ENCODE data around the gene SBF1. TPM values are rescaled to one million over a fixed set of nuclear protein-coding genes. Genes with fewer than 3 reads are reported as not detected.
"Not testable (repeated sequence)": the region's sequence is repeated elsewhere in the genome, so short reads cannot be mapped to it uniquely, and the experiment has no call there.

Gene SBF1
- polyA plus RNA-seq, 1 donor from 2014 or later, result 58.9 TPM

DNA sequence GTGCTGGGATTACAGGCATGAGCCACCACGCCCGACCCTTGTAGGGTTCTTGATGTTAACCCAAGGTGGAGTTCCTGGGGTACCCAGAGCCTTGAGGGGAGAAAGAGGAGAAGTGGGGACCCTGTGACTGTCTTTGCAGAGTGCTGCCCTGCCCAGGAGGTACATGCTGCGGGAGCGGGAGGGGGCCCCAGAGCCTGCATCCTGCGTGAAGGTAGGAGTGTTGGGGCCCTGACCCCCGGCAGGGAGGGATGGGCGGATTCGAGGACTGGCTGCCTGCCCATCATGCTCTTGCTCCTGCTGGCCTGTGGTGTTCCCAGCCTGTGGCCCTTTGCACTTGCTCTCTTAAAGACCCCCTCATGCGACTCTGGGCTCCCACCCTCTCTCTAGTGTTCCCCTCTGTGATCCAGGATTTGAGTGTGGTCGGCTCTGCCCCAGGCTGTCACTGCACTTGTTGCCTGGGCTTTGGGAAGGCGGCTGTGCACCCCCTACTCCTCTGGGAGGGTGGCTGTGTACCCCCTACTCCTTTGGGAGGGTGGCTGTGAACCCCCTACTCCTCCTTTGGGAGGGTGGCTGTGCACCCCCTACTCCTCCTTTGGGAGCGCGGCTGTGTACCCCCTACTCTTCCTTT is 46.1 kb upstream of the SBF1 start:
- no peak overlapping the region for H3K4me2 ChIP-seq (ENCODE audit: low read length)
- no peaks in the 10 kb centered on the region for H4K20me1 ChIP-seq (ENCODE audit: insufficient read depth)
- no peak overlapping the region for H3K4me3 ChIP-seq (ENCODE audit: low read length)
- no peaks in the 10 kb centered on the region for H3F3A ChIP-seq (ENCODE audit: insufficient read depth, low read length, poor library complexity, severe bottlenecking)
- no peak overlapping the region for H3K9ac ChIP-seq (ENCODE audit: low read length)
- no peak overlapping the region for H2AFZ ChIP-seq (ENCODE audit: low read depth, low read length)
- H3K36me3 ChIP-seq (ENCODE audit: insufficient read depth, low read length), result no peaks in the 10 kb centered on the region
- H3K27me3 ChIP-seq (ENCODE audit: insufficient read depth, low read depth, low read length), result no peaks in the 10 kb centered on the region
- no peaks in the 10 kb centered on the region for H3K9me3 ChIP-seq (ENCODE audit: low read length)
- H3K79me2 ChIP-seq (replicated peaks; ENCODE audit: insufficient read depth, low read length), result no peaks in the 10 kb centered on the region
- no peak overlapping the region for H3K27ac ChIP-seq (ENCODE audit: low read length)
- no peaks in the 10 kb centered on the region for H3K9me2 ChIP-seq (ENCODE audit: insufficient read depth, low read length)
- TF ChIP-seq EP300 (conservative IDR thresholded peaks at IDR 0.05; ENCODE audit: poor library complexity, severe bottlenecking) (no peak), POLR2AphosphoS5 (IDR thresholded peaks at IDR 0.05) (no peak), EZH2 (IDR thresholded peaks at IDR 0.05; ENCODE audit: borderline replicate concordance, insufficient read depth, low read length, poor library complexity, severe bottlenecking) (no peak), TAF1 (IDR thresholded peaks at IDR 0.05; ENCODE audit: low read depth) (no peak), MXI1 (conservative IDR thresholded peaks at IDR 0.05; ENCODE audit: poor library complexity, severe bottlenecking) (no peak)

DNA sequence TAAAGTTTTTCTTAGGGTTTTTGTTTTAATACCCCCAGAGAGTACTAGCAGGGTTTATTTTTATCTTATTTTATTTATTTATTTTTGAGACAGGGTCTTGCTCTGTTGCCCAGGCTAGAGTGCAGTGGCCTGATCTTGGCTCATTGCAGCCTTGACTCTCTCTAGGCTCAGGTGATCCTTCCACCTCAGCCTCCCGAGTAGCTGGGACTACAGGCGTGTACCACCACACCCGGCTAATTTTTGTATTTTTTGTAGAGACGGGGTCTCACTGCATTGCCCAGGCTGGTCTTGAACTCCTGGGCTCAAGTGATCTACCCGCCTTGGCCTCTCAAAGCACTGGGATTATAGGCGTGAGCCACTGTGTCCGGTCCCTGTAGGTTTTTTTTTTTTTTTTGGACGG is 45.3 kb upstream of the SBF1 start:
- not testable (repeated sequence) for H3K27ac ChIP-seq (ENCODE audit: low read length); H3F3A ChIP-seq (ENCODE audit: insufficient read depth, low read length, poor library complexity, severe bottlenecking); H3K36me3 ChIP-seq (ENCODE audit: insufficient read depth, low read length); H3K4me2 ChIP-seq (ENCODE audit: low read length); H3K9ac ChIP-seq (ENCODE audit: low read length); H2AFZ ChIP-seq (ENCODE audit: low read depth, low read length); H3K9me2 ChIP-seq (ENCODE audit: insufficient read depth, low read length); H3K9me3 ChIP-seq (ENCODE audit: low read length); H3K4me3 ChIP-seq (ENCODE audit: low read length); H3K79me2 ChIP-seq (replicated peaks; ENCODE audit: insufficient read depth, low read length); H4K20me1 ChIP-seq (ENCODE audit: insufficient read depth); H3K27me3 ChIP-seq (ENCODE audit: insufficient read depth, low read depth, low read length)

DNA sequence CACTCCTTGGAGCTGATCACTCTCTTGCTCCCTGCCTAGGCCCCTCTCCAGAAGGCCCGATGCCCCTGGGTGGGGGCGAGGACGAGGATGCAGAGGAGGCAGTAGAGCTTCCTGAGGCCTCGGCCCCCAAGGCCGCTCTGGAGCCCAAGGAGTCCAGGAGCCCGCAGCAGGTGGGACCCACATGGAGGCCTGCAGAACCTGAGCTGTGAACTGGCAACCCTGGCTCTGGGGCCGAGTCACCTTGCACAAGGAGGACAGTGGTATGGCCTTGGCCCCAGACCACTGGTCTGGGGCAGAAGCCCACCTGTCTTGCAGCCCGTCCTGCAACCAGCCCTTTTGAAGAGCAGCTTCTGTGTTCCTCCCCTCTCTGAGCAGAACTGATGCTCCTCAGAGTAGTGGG is 44.3 kb upstream of the SBF1 start:
- no peak overlapping the region for H3K4me3 ChIP-seq (ENCODE audit: low read length)
- H3K27me3 ChIP-seq (ENCODE audit: insufficient read depth, low read depth, low read length), result no peaks in the 10 kb centered on the region
- no peak overlapping the region for H3K27ac ChIP-seq (ENCODE audit: low read length)
- H3K79me2 ChIP-seq (replicated peaks; ENCODE audit: insufficient read depth, low read length), result no peaks in the 10 kb centered on the region
- no peaks in the 10 kb centered on the region for H4K20me1 ChIP-seq (ENCODE audit: insufficient read depth)
- H3K9me2 ChIP-seq (ENCODE audit: insufficient read depth, low read length), result no peaks in the 10 kb centered on the region
- no peaks in the 10 kb centered on the region for H3K9me3 ChIP-seq (ENCODE audit: low read length)
- H3F3A ChIP-seq (ENCODE audit: insufficient read depth, low read length, poor library complexity, severe bottlenecking), result no peaks in the 10 kb centered on the region
- no peak overlapping the region for H3K9ac ChIP-seq (ENCODE audit: low read length)
- no peaks in the 10 kb centered on the region for H3K36me3 ChIP-seq (ENCODE audit: insufficient read depth, low read length)
- TF ChIP-seq, protein P1, sequence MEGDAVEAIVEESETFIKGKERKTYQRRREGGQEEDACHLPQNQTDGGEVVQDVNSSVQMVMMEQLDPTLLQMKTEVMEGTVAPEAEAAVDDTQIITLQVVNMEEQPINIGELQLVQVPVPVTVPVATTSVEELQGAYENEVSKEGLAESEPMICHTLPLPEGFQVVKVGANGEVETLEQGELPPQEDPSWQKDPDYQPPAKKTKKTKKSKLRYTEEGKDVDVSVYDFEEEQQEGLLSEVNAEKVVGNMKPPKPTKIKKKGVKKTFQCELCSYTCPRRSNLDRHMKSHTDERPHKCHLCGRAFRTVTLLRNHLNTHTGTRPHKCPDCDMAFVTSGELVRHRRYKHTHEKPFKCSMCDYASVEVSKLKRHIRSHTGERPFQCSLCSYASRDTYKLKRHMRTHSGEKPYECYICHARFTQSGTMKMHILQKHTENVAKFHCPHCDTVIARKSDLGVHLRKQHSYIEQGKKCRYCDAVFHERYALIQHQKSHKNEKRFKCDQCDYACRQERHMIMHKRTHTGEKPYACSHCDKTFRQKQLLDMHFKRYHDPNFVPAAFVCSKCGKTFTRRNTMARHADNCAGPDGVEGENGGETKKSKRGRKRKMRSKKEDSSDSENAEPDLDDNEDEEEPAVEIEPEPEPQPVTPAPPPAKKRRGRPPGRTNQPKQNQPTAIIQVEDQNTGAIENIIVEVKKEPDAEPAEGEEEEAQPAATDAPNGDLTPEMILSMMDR (IDR thresholded peaks at IDR 0.05; ENCODE audit: poor library complexity, severe bottlenecking), result no peak
- TF ChIP-seq RAD21 (conservative IDR thresholded peaks at IDR 0.05), result no peak
- no peak for TF ChIP-seq SMC3 (conservative IDR thresholded peaks at IDR 0.05; ENCODE audit: poor library complexity)
- TF ChIP-seq, protein P2, sequence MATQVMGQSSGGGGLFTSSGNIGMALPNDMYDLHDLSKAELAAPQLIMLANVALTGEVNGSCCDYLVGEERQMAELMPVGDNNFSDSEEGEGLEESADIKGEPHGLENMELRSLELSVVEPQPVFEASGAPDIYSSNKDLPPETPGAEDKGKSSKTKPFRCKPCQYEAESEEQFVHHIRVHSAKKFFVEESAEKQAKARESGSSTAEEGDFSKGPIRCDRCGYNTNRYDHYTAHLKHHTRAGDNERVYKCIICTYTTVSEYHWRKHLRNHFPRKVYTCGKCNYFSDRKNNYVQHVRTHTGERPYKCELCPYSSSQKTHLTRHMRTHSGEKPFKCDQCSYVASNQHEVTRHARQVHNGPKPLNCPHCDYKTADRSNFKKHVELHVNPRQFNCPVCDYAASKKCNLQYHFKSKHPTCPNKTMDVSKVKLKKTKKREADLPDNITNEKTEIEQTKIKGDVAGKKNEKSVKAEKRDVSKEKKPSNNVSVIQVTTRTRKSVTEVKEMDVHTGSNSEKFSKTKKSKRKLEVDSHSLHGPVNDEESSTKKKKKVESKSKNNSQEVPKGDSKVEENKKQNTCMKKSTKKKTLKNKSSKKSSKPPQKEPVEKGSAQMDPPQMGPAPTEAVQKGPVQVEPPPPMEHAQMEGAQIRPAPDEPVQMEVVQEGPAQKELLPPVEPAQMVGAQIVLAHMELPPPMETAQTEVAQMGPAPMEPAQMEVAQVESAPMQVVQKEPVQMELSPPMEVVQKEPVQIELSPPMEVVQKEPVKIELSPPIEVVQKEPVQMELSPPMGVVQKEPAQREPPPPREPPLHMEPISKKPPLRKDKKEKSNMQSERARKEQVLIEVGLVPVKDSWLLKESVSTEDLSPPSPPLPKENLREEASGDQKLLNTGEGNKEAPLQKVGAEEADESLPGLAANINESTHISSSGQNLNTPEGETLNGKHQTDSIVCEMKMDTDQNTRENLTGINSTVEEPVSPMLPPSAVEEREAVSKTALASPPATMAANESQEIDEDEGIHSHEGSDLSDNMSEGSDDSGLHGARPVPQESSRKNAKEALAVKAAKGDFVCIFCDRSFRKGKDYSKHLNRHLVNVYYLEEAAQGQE (IDR thresholded peaks at IDR 0.05; ENCODE audit: borderline replicate concordance), result no peak
- TF ChIP-seq EZH2 (IDR thresholded peaks at IDR 0.05; ENCODE audit: borderline replicate concordance, insufficient read depth, low read length, poor library complexity, severe bottlenecking), result no peak
- no peak for TF ChIP-seq POLR2AphosphoS5 (IDR thresholded peaks at IDR 0.05)
- no peak for TF ChIP-seq EP300 (conservative IDR thresholded peaks at IDR 0.05; ENCODE audit: poor library complexity, severe bottlenecking)
- no peak for TF ChIP-seq MXI1 (conservative IDR thresholded peaks at IDR 0.05; ENCODE audit: poor library complexity, severe bottlenecking)
- no peak for TF ChIP-seq TAF1 (IDR thresholded peaks at IDR 0.05; ENCODE audit: low read depth)
- no peak overlapping the region for H3K4me2 ChIP-seq (ENCODE audit: low read length)
- H2AFZ ChIP-seq (ENCODE audit: low read depth, low read length), result no peak overlapping the region
